HepG2 (cell line): ENCODE data around the gene STUB1. TPM values are rescaled to one million over a fixed set of nuclear protein-coding genes. Genes with fewer than 3 reads are reported as not detected.

ENCODE experiments used
- CCDC6 ChIP-seq: sonication (generic); formaldehyde crosslinking; IDR thresholded peaks from 2 replicates; pipeline ENCODE4 v1.8.1; 2022; ENCODE audit warnings: mild to moderate bottlenecking, missing genetic modification reagents, moderate library complexity
- EEA1 ChIP-seq: sonication (generic); formaldehyde crosslinking; IDR thresholded peaks from 2 replicates; pipeline ENCODE4 v1.5.1; 2020; ENCODE audit warnings: mild to moderate bottlenecking, missing genetic modification reagents, borderline replicate concordance
- EHMT2 ChIP-seq: fragments of 200-600 bp; sonication (generic); IDR thresholded peaks from 2 replicates; pipeline ENCODE4 v1.7.0; 2017; ENCODE audit warnings: antibody characterized with exemption, low read depth, low read length, borderline replicate concordance
- HBP1 ChIP-seq: IDR thresholded peaks from 2 replicates; pipeline ENCODE4 v1.6.1; 2016; ENCODE audit warnings: low read depth, control low read depth
- NFIC ChIP-seq: IDR thresholded peaks from 2 replicates; pipeline ENCODE4 v1.6.1; 2012; ENCODE audit warnings: mild to moderate bottlenecking, low read length, inconsistent platforms
- POLR2AphosphoS5 ChIP-seq: IDR thresholded peaks from 2 replicates; pipeline ENCODE4 v1.6.1; 2012; ENCODE audit warnings: low read depth, low read length
- SALL1 ChIP-seq: sonication (generic); formaldehyde crosslinking; IDR thresholded peaks from 2 replicates; pipeline ENCODE4 v1.8.0; 2022; ENCODE audit warnings: mild to moderate bottlenecking, missing genetic modification reagents
- SMAD9 ChIP-seq: sonication (generic); formaldehyde crosslinking; IDR thresholded peaks from 2 replicates; pipeline ENCODE4 v1.5.1; 2020; ENCODE audit warnings: mild to moderate bottlenecking, missing genetic modification reagents
- SP1 ChIP-seq, 2 experiments: fragments of 450-650 bp in 1 of 2; sonication (generic) in 1 of 2; formaldehyde crosslinking in 1 of 2; IDR thresholded peaks; 2 replicates each; pipeline versions ENCODE4 v1.4.0 to v1.6.1; 2016 to 2020; ENCODE audit warnings: missing genetic modification reagents in 1 of 2
- TBX2 ChIP-seq: sonication (generic); formaldehyde crosslinking; IDR thresholded peaks from 2 replicates; pipeline ENCODE4 v1.5.0; 2020; ENCODE audit warnings: missing genetic modification reagents, mild to moderate bottlenecking, borderline replicate concordance
- WIZ ChIP-seq: sonication (generic); formaldehyde crosslinking; IDR thresholded peaks from 2 replicates; pipeline ENCODE4 v1.5.1; 2020; ENCODE audit warnings: mild to moderate bottlenecking, missing genetic modification reagents
- ZFP37 ChIP-seq: sonication (generic); formaldehyde crosslinking; IDR thresholded peaks from 2 replicates; pipeline ENCODE4 v1.4.0; 2020; ENCODE audit warnings: missing genetic modification reagents, borderline replicate concordance
- ZNF160 ChIP-seq: sonication (generic); formaldehyde crosslinking; IDR thresholded peaks from 2 replicates; pipeline ENCODE4 v1.8.0; 2022; ENCODE audit warnings: mild to moderate bottlenecking, inconsistent platforms, missing genetic modification reagents
- ZNF280B ChIP-seq: sonication (generic); formaldehyde crosslinking; IDR thresholded peaks from 2 replicates; pipeline ENCODE4 v1.5.0; 2020; ENCODE audit warnings: missing genetic modification reagents, mild to moderate bottlenecking, borderline replicate concordance
- ZNF3 ChIP-seq: IDR thresholded peaks from 2 replicates; pipeline ENCODE4 v1.7.0; 2017; ENCODE audit warnings: inconsistent platforms
- ZNF414 ChIP-seq: sonication (generic); formaldehyde crosslinking; IDR thresholded peaks from 2 replicates; pipeline ENCODE4 v1.5.0; 2020; ENCODE audit warnings: missing genetic modification reagents
- ZNF432 ChIP-seq: sonication (generic); formaldehyde crosslinking; IDR thresholded peaks from 2 replicates; pipeline ENCODE4 v1.5.0; 2020; ENCODE audit warnings: missing genetic modification reagents, mild to moderate bottlenecking, borderline replicate concordance
- ZNF768 ChIP-seq: sonication (generic); formaldehyde crosslinking; IDR thresholded peaks from 2 replicates; pipeline ENCODE4 v1.4.0; 2020; ENCODE audit warnings: missing genetic modification reagents
- ZNF781 ChIP-seq: sonication (generic); formaldehyde crosslinking; IDR thresholded peaks from 2 replicates; pipeline ENCODE4 v1.5.1; 2020; ENCODE audit warnings: borderline replicate concordance, mild to moderate bottlenecking, missing genetic modification reagents; ENCODE audit errors: not compliant biosample characterization
- polyA plus RNA-seq, 8 experiments: library from polyadenylated mRNA; depleted of rRNA in 3 of 8; stranded (reverse) in 7 of 8; unstranded in 1 of 8; fragments of >200 nt; fragmentation: Illumina TruSeq in 4 of 8; extraction: Trizol in 4 of 8; gene quantifications; 2 replicates each; pipeline versions ENCODE4 v1.2.1 to v1.2.3, GENCODE V29; 2011 to 2016; ENCODE audit warnings: low read depth in 4 of 8, missing spikeins in 1 of 8, mixed read lengths in 1 of 8; ENCODE audit not compliant: insufficient read depth in 1 of 8
- total RNA-seq, 5 experiments: library from RNA; depleted of rRNA; stranded (reverse); fragments of >200 nt; fragmentation: Illumina TruSeq; extraction: Trizol; gene quantifications; 2 replicates each; pipeline ENCODE4 v1.2.3, GENCODE V29; 2016; ENCODE audit warnings: low read depth in 1 of 5
- TF ChIP-seq, protein P1 (sequence below): sonication (generic); formaldehyde crosslinking; IDR thresholded peaks from 2 replicates; pipeline ENCODE4 v1.4.0; 2020; ENCODE audit warnings: missing genetic modification reagents

The STUB1 gene
- total and polyA plus RNA-seq, 2 of the 13 experiments (the other 11 are each of a cell fraction or from before 2014, with no cell fraction given), result 52.9 to 78.2 TPM

DNA sequence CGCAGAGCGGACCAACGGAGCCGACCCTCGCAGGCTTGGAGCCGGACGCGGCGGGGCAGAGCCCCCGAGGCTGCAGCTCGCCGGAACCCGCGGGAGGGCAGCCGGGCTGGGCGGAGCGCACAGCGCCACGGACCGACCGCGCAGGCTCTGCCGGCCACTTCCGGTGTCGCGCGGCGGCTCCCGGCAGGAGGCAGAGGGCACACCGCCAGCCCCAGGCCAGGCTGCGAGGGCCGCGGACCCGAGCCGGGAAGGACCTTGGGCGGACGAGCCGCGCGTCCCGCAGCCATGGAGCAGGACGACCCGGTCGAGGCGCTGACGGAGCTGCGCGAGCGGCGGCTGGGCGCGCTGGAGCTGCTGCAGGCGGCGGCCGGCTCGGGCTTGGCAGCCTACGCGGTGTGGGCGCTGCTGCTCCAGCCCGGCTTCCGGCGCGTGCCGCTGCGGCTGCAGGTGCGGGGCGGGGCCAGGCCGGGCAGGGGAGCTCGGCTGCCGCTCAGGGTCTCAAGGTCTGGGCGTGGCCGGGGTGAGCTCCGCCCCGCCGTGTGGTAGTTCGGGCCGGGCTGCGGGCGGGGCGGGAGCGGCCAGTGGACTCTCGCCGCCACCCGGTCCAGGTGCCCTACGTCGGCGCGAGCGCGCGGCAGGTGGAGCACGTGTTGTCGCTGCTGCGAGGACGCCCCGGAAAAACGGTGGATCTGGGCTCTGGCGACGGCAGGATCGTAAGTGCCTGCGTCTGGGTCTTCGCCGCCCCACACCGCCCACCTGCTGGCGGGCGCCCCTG lies 41.0 kb downstream of the STUB1 start, which contains the start of gene ANTKMT (continued):
- TF ChIP-seq CCDC6 (peak; percentile 82), ZNF432 (CRISPR knock-in tag) (no peak), WIZ (peak; percentile 69), ZNF414 (CRISPR knock-in tag) (no peak), HBP1 (CRISPR knock-in tag) (peak; percentile 60; the same call in 1 of the 2 replicates), SMAD9 (0 out of 2 replicates have a peak, but pooled peaks have one; percentile 29), ZNF781 (CRISPR knock-in tag) (peak; percentile 51), ZNF280B (CRISPR knock-in tag) (peak; percentile 84), SALL1 (peak; percentile 68), EEA1 (CRISPR knock-in tag) (peak; percentile 60; the same call in 1 of the 2 replicates), EHMT2 (no peak), ZNF160 (CRISPR knock-in tag) (no peak; the same call in 1 of the 2 replicates), ZNF3 (CRISPR knock-in tag) (no peak), ZNF768 (CRISPR knock-in tag) (peak; percentile 52; the same call in 1 of the 2 replicates), TBX2 (CRISPR knock-in tag) (peak; percentile 75; the same call in 1 of the 2 replicates), ZFP37 (no peak), POLR2AphosphoS5 (peak; percentile 70), NFIC (no peak), SP1 (IDR thresholded peaks at IDR 0.05) (no peak), SP1 (CRISPR knock-in tag; IDR thresholded peaks at IDR 0.05) (peak; percentile 70)
- TF ChIP-seq, protein P1, sequence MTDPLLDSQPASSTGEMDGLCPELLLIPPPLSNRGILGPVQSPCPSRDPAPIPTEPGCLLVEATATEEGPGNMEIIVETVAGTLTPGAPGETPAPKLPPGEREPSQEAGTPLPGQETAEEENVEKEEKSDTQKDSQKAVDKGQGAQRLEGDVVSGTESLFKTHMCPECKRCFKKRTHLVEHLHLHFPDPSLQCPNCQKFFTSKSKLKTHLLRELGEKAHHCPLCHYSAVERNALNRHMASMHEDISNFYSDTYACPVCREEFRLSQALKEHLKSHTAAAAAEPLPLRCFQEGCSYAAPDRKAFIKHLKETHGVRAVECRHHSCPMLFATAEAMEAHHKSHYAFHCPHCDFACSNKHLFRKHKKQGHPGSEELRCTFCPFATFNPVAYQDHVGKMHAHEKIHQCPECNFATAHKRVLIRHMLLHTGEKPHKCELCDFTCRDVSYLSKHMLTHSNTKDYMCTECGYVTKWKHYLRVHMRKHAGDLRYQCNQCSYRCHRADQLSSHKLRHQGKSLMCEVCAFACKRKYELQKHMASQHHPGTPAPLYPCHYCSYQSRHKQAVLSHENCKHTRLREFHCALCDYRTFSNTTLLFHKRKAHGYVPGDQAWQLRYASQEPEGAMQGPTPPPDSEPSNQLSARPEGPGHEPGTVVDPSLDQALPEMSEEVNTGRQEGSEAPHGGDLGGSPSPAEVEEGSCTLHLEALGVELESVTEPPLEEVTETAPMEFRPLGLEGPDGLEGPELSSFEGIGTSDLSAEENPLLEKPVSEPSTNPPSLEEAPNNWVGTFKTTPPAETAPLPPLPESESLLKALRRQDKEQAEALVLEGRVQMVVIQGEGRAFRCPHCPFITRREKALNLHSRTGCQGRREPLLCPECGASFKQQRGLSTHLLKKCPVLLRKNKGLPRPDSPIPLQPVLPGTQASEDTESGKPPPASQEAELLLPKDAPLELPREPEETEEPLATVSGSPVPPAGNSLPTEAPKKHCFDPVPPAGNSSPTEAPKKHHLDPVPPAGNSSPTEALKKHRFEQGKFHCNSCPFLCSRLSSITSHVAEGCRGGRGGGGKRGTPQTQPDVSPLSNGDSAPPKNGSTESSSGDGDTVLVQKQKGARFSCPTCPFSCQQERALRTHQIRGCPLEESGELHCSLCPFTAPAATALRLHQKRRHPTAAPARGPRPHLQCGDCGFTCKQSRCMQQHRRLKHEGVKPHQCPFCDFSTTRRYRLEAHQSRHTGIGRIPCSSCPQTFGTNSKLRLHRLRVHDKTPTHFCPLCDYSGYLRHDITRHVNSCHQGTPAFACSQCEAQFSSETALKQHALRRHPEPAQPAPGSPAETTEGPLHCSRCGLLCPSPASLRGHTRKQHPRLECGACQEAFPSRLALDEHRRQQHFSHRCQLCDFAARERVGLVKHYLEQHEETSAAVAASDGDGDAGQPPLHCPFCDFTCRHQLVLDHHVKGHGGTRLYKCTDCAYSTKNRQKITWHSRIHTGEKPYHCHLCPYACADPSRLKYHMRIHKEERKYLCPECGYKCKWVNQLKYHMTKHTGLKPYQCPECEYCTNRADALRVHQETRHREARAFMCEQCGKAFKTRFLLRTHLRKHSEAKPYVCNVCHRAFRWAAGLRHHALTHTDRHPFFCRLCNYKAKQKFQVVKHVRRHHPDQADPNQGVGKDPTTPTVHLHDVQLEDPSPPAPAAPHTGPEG, result peak; percentile 72; the same call in 1 of the 2 replicates
